Stimulated activated CD4-positive, alpha-beta T cell treated with anti-CD3 and anti-CD28 coated beads, Interleukin-1b, Interleukin-23, amount 100 ng/mL, for 24 hours (primary cell): ENCODE results near the gene MAGI1.
"Not testable (repeated sequence)": the region's sequence is repeated elsewhere in the genome, so short reads cannot be mapped to it uniquely, and the experiment has no call there.

ENCODE experiments used
- DNase-seq, 4 experiments: peaks; one replicate each; pipeline ENCODE4 v3.0.0-alpha.2; 2020; ENCODE audit warnings: low read depth in 4 of 4, low spot score in 1 of 4

The MAGI1 gene

GRCh38 chr3:65636326-65636725 lies 402.4 kb downstream of the MAGI1 start:
- no peak for DNase-seq

GRCh38 chr3:65635657-65636056 lies 403.1 kb downstream of the MAGI1 start:
- DNase-seq, result no peak

GRCh38 chr3:65633018-65633638 lies 405.6 kb downstream of the MAGI1 start:
- DNase-seq, result no peak

- no peak for DNase-seq
Measured at GRCh38 chr3:65632414-65632813, 406.3 kb downstream of the MAGI1 start.

GRCh38 chr3:65628978-65629377 lies 409.7 kb downstream of the MAGI1 start:
- DNase-seq, result no peak

GRCh38 chr3:65627062-65627461 lies 411.7 kb downstream of the MAGI1 start:
- DNase-seq, result no peak

GRCh38 chr3:65625305-65625704 lies 413.4 kb downstream of the MAGI1 start:
- DNase-seq, result no peak

- no peak for DNase-seq
Measured at GRCh38 chr3:65623362-65623761, 415.4 kb downstream of the MAGI1 start.

GRCh38 chr3:65619888-65620287 lies 418.8 kb downstream of the MAGI1 start:
- no peak for DNase-seq

- no peak for DNase-seq
Measured at GRCh38 chr3:65619451-65619881, 419.3 kb downstream of the MAGI1 start.

GRCh38 chr3:65618599-65618998 lies 420.1 kb downstream of the MAGI1 start:
- DNase-seq, result no peak

GRCh38 chr3:65617787-65618186 lies 420.9 kb downstream of the MAGI1 start:
- no peak for DNase-seq

- no peak for DNase-seq
Measured at GRCh38 chr3:65617209-65617608, 421.5 kb downstream of the MAGI1 start.

- DNase-seq, result no peak
Measured at GRCh38 chr3:65616563-65616962, 422.2 kb downstream of the MAGI1 start.

GRCh38 chr3:65615329-65615728 lies 423.4 kb downstream of the MAGI1 start:
- DNase-seq, result no peak

- DNase-seq, result no peak
Measured at GRCh38 chr3:65614585-65614984, 424.1 kb downstream of the MAGI1 start.

GRCh38 chr3:65607965-65608460 lies 430.7 kb downstream of the MAGI1 start:
- not testable (repeated sequence) for DNase-seq

GRCh38 chr3:65607101-65607500 lies 431.6 kb downstream of the MAGI1 start:
- no peak for DNase-seq

GRCh38 chr3:65605876-65606432 lies 432.8 kb downstream of the MAGI1 start:
- no peak for DNase-seq

GRCh38 chr3:65604863-65605526 lies 433.7 kb downstream of the MAGI1 start:
- DNase-seq, result no peak

- DNase-seq, result no peak
Measured at GRCh38 chr3:65603631-65604030, 435.1 kb downstream of the MAGI1 start.

- DNase-seq, result no peak
Measured at GRCh38 chr3:65600888-65601287, 437.8 kb downstream of the MAGI1 start.
